DMS 273 (cell line): ENCODE results near the gene NOS3.
"Not testable (repeated sequence)": the region's sequence is repeated elsewhere in the genome, so short reads cannot be mapped to it uniquely, and the experiment has no call there.

ENCODE experiments used
- DNase-seq: peaks from one replicate; lab custom pipeline; 2025; ENCODE audit not compliant: unreplicated experiment; lab: John Stamatoyannopoulos, UW

NOS3 gene

GRCh38 chr7:150997817-150998216 is 7.0 kb downstream of the NOS3 start:
- no peak for DNase-seq

DNA sequence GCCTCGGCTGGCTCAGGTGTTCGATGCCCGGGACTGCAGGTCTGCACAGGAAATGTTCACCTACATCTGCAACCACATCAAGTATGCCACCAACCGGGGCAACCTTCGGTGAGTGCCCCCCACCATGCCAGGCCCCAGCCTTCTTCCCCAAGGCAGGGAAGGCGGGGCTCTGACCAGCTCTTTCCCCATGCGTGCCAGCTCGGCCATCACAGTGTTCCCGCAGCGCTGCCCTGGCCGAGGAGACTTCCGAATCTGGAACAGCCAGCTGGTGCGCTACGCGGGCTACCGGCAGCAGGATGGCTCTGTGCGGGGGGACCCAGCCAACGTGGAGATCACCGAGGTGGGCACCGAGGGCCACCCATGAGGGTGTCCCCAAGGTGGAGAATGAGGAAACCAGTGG is 7.5 kb downstream of the NOS3 start:
- no peak for DNase-seq

DNA sequence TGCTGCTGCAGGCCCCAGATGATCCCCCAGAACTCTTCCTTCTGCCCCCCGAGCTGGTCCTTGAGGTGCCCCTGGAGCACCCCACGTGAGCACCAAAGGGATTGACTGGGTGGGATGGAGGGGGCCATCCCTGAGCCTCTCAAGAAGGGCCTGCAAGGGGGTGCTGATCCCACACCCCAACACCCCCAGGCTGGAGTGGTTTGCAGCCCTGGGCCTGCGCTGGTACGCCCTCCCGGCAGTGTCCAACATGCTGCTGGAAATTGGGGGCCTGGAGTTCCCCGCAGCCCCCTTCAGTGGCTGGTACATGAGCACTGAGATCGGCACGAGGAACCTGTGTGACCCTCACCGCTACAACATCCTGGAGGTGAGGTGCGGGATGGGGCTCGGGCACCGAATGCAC is 8.2 kb downstream of the NOS3 start:
- DNase-seq: no peak

- no peak for DNase-seq
Observed at GRCh38 chr7:150999497-151000230, 8.8 kb downstream of the NOS3 start.

GRCh38 chr7:151000897-151001495 is 10.2 kb downstream of the NOS3 start:
- DNase-seq: no peak

GRCh38 chr7:151001546-151001945 is 10.7 kb downstream of the NOS3 start:
- no peak for DNase-seq

GRCh38 chr7:151003572-151003971 is 12.8 kb downstream of the NOS3 start:
- DNase-seq: no peak

DNA sequence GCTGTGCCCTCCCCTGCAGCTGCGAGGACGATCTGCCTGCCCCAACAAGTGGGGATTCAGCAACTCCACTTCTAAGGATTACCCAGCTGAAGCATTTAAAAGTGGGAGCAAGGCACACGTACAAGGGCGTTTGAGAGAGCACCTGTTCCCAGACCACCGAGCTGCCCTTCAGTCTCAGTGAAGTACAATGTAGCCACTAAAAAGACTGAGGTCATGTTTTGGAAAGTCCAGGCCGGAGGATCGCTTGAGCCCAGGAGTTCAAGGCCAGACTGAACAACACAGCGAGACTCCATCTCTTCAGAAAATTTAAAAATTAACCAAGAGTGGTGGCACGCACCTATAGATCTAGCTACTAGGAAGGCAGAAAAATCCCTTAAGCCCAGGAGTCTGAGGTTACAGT is 14.7 kb downstream of the NOS3 start:
- no peak for DNase-seq

- no peak for DNase-seq
Observed at GRCh38 chr7:151006590-151007300, 15.9 kb downstream of the NOS3 start.

DNA sequence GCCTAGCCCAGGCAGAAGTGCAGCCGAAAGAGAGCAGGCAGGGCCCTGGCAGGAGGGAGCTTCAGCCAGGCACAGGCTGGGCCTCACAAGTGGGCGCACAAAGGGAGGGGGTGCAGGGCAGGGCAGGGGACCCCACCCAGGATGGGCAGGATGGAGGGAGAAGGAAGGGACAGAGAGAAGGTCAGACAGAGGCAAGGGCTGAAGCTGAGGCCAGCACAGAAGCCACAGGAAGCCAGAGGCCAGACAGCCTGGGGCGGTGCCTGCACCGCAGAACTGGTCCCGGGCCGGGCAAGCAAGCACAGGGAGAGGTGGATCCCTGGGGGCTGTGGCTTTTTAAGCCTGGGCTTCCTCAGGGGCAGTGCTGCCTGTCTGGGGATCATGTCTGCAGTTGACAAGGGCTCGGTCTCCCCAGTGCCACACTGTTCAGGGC is 16.7 kb downstream of the NOS3 start:
- no peak for DNase-seq

DNA sequence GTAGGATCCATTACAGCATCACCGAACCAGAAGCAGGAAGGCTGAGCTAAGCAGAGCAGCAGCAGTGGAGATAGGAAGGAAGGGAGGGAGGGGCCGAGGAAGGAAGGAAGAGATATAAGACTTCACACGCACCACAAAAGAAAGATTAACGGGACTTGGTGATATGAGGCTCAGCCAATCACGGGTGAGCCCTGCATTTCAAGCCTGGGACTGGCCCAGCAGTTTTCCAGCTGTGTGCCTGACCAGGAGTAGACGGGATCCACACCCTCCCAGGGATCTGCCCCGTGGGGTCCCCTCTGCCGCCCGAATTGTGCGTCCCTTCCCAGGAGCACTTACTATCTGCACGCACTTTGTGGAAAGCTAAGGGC is 17.3 kb downstream of the NOS3 start:
- no peak for DNase-seq

DNA sequence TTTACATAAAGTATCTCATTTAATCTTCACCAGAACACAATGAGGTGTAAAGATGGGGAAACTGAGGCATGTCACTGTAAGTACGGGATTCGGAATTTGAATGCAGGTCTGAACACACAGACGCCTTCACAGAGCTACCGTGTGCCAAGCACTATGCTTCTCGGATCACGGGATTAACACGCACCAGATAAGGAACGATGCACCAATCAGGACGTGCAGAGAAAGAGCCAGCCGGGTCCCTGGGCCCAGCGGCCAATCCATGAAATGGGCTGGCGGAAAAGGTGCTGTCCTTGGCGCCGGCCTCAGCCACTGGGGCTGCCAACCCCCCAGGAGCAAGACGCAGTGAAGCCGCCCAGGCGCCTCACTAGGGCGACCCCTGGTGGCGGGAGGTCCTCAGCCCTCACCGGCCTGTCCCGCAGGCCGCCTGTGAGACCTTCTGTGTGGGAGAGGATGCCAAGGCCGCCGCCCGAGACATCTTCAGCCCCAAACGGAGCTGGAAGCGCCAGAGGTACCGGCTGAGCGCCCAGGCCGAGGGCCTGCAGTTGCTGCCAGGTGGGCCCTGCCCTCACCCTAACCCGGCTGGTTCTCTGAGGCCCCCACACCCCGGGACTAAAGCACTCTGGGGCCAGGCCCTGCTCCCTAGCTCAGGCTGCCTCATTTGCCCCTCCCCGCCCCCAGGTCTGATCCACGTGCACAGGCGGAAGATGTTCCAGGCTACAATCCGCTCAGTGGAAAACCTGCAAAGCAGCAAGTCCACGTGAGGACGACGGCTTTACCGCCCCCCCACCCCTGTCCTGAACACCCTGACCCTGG is 17.9 kb downstream of the NOS3 start:
- DNase-seq: peak; percentile 45

GRCh38 chr7:151009327-151010036 is 18.7 kb downstream of the NOS3 start:
- no peak for DNase-seq

DNA sequence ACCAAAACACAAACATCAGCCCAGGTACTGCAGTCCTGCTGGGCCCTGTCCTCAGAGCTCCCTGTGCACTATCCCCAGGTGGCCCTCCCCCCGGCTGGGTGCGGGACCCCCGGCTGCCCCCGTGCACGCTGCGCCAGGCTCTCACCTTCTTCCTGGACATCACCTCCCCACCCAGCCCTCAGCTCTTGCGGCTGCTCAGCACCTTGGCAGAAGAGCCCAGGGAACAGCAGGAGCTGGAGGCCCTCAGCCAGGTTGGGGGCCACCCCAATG is 19.2 kb downstream of the NOS3 start:
- no peak for DNase-seq

- peak; percentile 65 for DNase-seq
Observed at GRCh38 chr7:151010307-151011096, 19.7 kb downstream of the NOS3 start.

DNA sequence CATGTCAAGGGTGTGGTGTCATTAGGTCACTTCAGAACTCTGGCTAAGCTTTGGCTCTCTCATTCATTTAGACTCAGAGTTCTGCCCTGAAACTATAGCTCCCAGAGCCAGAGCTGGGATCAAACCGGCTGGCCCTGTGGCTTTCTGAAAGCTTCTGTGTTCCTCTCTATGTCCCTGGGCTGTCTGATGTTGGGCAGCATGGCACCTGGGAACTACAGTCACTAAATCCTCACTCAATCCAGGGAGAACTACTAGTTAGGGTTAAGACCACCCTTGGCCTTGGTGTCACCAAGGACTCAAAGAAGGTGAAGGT is 20.2 kb downstream of the NOS3 start:
- no peak for DNase-seq

DNA sequence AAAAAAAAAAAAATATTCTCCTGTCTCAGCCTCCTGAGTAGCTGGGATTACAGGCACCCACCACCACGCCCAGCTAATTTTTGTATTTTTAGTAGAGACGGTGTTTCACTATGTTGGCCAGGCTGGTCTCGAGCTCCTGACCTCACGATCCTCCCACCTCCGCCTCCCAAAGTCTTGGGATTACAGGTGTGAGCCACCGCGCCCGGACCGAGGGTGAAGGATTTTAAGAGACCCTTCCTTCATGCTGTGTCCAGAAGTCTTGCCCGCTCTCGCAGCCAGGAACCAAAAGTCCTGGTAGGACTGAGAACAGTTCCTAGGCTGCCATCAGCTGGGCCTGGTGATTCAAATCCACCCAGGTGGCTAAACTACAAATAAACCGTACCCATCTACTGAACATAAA is 20.8 kb downstream of the NOS3 start:
- DNase-seq: not testable (repeated sequence)

DNA sequence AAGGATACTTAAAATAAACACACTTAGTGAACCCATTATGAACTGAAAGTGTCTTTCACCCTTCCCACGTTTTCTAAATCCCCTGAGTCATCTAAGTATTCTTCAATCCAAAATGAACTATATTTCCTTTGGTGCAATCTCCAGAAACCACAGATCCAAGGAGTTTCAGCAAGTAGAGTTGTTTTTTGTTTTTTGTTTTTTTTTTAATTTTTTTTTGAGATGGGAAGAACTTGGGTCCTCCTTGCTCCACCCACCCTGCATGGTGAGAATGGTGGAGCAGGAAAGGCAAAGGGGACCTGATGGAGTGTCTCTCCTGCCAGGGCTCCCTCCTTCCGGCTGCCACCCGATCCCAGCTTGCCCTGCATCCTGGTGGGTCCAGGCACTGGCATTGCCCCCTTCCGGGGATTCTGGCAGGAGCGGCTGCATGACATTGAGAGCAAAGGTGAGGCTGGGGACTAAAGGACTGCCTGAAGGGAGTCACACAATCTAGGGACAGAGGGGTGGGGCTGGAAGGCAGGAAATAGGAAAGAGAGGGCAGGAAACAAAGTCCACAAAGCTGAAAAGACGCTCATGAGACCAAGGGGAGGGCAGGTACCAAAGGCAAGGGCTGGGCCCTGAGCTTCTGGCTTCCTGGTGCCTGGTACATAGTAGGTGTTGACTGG is 21.3 kb downstream of the NOS3 start:
- DNase-seq: no peak

DNA sequence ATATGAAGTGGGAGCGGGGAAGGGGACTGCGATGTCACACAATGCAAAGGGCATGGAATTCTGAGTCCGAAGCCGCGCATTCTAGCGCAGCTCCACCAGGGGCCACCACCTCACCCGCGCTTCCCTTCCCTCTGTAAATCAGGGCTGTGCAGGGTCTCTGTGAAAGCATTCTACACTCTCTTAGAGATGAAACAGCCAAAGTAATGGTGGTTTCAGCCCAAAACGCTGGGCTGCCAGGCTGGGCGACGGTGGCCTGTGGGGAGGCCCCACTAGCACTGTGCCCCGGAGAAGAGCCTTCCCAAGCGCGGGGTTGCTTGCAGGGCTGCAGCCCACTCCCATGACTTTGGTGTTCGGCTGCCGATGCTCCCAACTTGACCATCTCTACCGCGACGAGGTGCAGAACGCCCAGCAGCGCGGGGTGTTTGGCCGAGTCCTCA is 22.1 kb downstream of the NOS3 start:
- DNase-seq: peak; percentile 56

DNA sequence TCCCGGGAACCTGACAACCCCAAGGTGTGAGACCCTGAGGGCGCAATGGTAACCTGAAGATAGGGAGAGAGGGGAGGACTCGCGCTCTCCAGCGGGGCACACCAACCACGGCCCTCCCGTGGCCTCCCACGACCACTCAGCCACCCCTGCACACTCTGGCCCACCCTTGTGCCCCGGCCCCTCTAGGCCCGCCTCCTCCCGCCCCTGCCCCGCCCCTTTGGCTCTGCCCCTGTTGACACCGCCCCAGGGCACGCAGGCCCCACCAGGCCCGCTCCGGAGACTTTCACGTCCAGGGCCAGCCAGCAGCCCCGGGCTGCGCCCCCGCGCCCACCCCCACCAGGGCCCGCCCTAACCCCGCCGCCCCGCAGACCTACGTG is 22.5 kb downstream of the NOS3 start:
- DNase-seq: no peak
